Right atrium auricular region (tissue), 2 donors: ENCODE measurements around the gene XYLB. TPM values are rescaled to one million over a fixed set of nuclear protein-coding genes. Genes with fewer than 3 reads are reported as not detected.
"Not testable (repeated sequence)": the region's sequence is repeated elsewhere in the genome, so short reads cannot be mapped to it uniquely, and the experiment has no call there.

ENCODE experiments used
- DNase-seq: peaks from one replicate; pipeline ENCODE4 v3.0.0-alpha.2; 2019; ENCODE audit warnings: low spot score
- H3K27ac ChIP-seq, 2 donors: fragments of 200-600 bp; sonication (generic); 1 replicate in 1 of 2; 2 replicates in 1 of 2; pipeline ENCODE4 v1.5.1; 2016 to 2019
- H3K27me3 ChIP-seq, 2 donors: fragments of 200-600 bp; sonication (generic); one replicate each; pipeline versions ENCODE4 v1.5.1 to v1.6.0; 2017 to 2019
- H3K36me3 ChIP-seq: fragments of 200-600 bp; sonication (generic); one replicate; pipeline ENCODE4 v1.5.1; 2016
- H3K4me1 ChIP-seq, 2 donors: fragments of 200-600 bp; sonication (generic); one replicate each; pipeline versions ENCODE4 v1.5.1 to v1.6.0; 2017 to 2019
- H3K4me3 ChIP-seq, 2 donors: fragments of 200-600 bp; sonication (generic); 1 replicate in 1 of 2; 2 replicates in 1 of 2; pipeline ENCODE4 v1.5.1; 2017 to 2019; ENCODE audit warnings: mild to moderate bottlenecking in 1 of 2, moderate library complexity in 1 of 2
- H3K9me3 ChIP-seq, 2 donors: fragments of 200-600 bp; sonication (generic); one replicate each; pipeline ENCODE4 v1.5.1; 2019
- CTCF ChIP-seq, 2 donors: fragments of 200-600 bp; sonication (generic); IDR thresholded peaks; one replicate each; pipeline ENCODE4 v1.5.1; 2019; ENCODE audit warnings: antibody characterized with exemption in 2 of 2
- total RNA-seq, 2 donors: library from RNA; depleted of rRNA; stranded (reverse); fragments of >200 nt; gene quantifications; one replicate each; pipeline ENCODE4 v1.1.0, GENCODE V29; 2016

The XYLB gene
- total RNA-seq, 2 donors from 2014 or later, result 0.70 to 0.79 TPM

GRCh38 chr3:38318766-38319671, 27.6 kb upstream of the XYLB start:
- H3K4me1 ChIP-seq, result no peaks in the 10 kb centered on the region
- no peaks in the 10 kb centered on the region for H3K9me3 ChIP-seq
- H3K27ac ChIP-seq, result no peak overlapping the region
- H3K4me3 ChIP-seq, result no peak overlapping the region
- H3K27me3 ChIP-seq, result no peaks in the 10 kb centered on the region
- DNase-seq, result no peak
- H3K36me3 ChIP-seq, result no peaks in the 10 kb centered on the region
- TF ChIP-seq CTCF (IDR thresholded peaks at IDR 0.05), result no peak

DNA sequence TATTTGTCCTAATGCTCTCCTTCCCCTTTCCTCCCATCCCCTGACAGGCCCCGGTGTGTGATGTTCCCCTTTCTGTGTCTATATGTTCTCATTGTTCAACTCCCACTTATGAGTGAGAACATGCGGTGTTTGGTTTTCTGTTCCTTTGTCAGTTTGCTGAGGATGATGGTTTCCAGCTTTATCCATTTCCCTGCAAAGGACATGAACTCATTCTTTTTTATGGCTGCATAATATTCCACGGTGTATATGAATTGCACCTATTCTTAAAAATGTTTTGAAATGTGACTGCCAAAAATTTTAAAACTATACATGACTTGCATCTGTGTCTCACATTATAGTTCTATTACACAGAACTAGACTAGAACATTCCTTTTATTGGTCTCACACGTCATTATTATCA, 25.9 kb upstream of the XYLB start:
- H3K27me3 ChIP-seq, result not testable (repeated sequence)

GRCh38 chr3:38323060-38323459, 23.5 kb upstream of the XYLB start:
- DNase-seq, result no peak
- peaks cover 0 to 3% of the 10 kb centered on the region in 2 donors for H3K9me3 ChIP-seq
- H3K4me1 ChIP-seq, result no peaks in the 10 kb centered on the region
- H3K27me3 ChIP-seq, result no peaks in the 10 kb centered on the region
- H3K36me3 ChIP-seq, result no peaks in the 10 kb centered on the region
- no peak overlapping the region for H3K27ac ChIP-seq
- TF ChIP-seq CTCF (IDR thresholded peaks at IDR 0.05), result no peak
- no peak overlapping the region for H3K4me3 ChIP-seq

More for the DNA sequence above, 25.9 kb upstream of the XYLB start:
- H3K4me3 ChIP-seq, H3K36me3 ChIP-seq, H3K4me1 ChIP-seq, H3K27ac ChIP-seq, DNase-seq, H3K9me3 ChIP-seq: not testable (repeated sequence)

GRCh38 chr3:38325256-38325655, 21.3 kb upstream of the XYLB start:
- no peaks in the 10 kb centered on the region for H3K36me3 ChIP-seq
- TF ChIP-seq CTCF (IDR thresholded peaks at IDR 0.05), result no peak
- peak; percentile 40 for DNase-seq
- H3K27me3 ChIP-seq, result no peaks in the 10 kb centered on the region
- no peak overlapping the region for H3K4me3 ChIP-seq
- H3K4me1 ChIP-seq, result no peaks in the 10 kb centered on the region
- peaks cover 0 to 3% of the 10 kb centered on the region in 2 donors for H3K9me3 ChIP-seq
- H3K27ac ChIP-seq, result no peak overlapping the region

- no peak for TF ChIP-seq CTCF (IDR thresholded peaks at IDR 0.05)
- no peaks in the 10 kb centered on the region for H3K4me1 ChIP-seq
- peaks cover 0 to 3% of the 10 kb centered on the region in 2 donors for H3K9me3 ChIP-seq
- H3K27me3 ChIP-seq, result no peaks in the 10 kb centered on the region
- no peaks in the 10 kb centered on the region for H3K36me3 ChIP-seq
- no peak overlapping the region for H3K4me3 ChIP-seq
- DNase-seq, result no peak
- H3K27ac ChIP-seq, result no peak overlapping the region
These were observed 19.1 kb upstream of the XYLB start for GRCh38 chr3:38327335-38328009.

GRCh38 chr3:38331257-38332022, 15.1 kb upstream of the XYLB start:
- H3K36me3 ChIP-seq, result no peaks in the 10 kb centered on the region
- H3K4me1 ChIP-seq, result no peaks in the 10 kb centered on the region
- DNase-seq, result no peak
- peaks cover 0 to 3% of the 10 kb centered on the region in 2 donors for H3K9me3 ChIP-seq
- H3K27me3 ChIP-seq, result no peaks in the 10 kb centered on the region
- no peak overlapping the region for H3K4me3 ChIP-seq
- no peak overlapping the region for H3K27ac ChIP-seq
- TF ChIP-seq CTCF (IDR thresholded peaks at IDR 0.05), result no peak
